HepG2 (cell line): ENCODE measurements around the gene IKZF3. TPM values are rescaled to one million over a fixed set of nuclear protein-coding genes. Genes with fewer than 3 reads are reported as not detected.
A peak's percentile ranks its signal among the peaks of the same experiment; 100 is the strongest.

Experiments
- AHR ChIP-seq: IDR thresholded peaks from 2 replicates; pipeline ENCODE4 v1.6.1; 2018; ENCODE audit warnings: missing genetic modification reagents, missing compliant biosample characterization
- ATF1 ChIP-seq: IDR thresholded peaks from 2 replicates; pipeline ENCODE4 v1.6.1; 2016; ENCODE audit warnings: mild to moderate bottlenecking, control low read depth
- CBX5 ChIP-seq: sonication (generic); formaldehyde crosslinking; IDR thresholded peaks from 2 replicates; pipeline ENCODE4 v1.4.0; 2020; ENCODE audit warnings: missing genetic modification reagents, borderline replicate concordance
- DPF2 ChIP-seq: sonication (generic); formaldehyde crosslinking; IDR thresholded peaks from 2 replicates; pipeline ENCODE4 v1.4.0; 2020; ENCODE audit warnings: mild to moderate bottlenecking, low read depth, missing genetic modification reagents, borderline replicate concordance
- EP300 ChIP-seq, 3 experiments: sonication (generic) in 1 of 3; formaldehyde crosslinking in 1 of 3; IDR thresholded peaks; 2 replicates each; pipeline versions ENCODE4 v1.5.1 to v1.6.1; 2011 to 2020; ENCODE audit warnings: low read depth in 2 of 3, low read length in 2 of 3, borderline replicate concordance in 1 of 3, improper control_type of control experiment in 1 of 3, mild to moderate bottlenecking in 1 of 3, missing genetic modification reagents in 1 of 3, moderate library complexity in 1 of 3
- FOXK1 ChIP-seq: sonication (generic); formaldehyde crosslinking; IDR thresholded peaks from 2 replicates; pipeline ENCODE4 v1.4.0; 2020; ENCODE audit warnings: low read depth, missing genetic modification reagents, borderline replicate concordance
- FOXO1 ChIP-seq: sonication (generic); formaldehyde crosslinking; IDR thresholded peaks from 2 replicates; pipeline ENCODE4 v1.4.0; 2020; ENCODE audit warnings: missing genetic modification reagents
- HMG20A ChIP-seq: IDR thresholded peaks from 2 replicates; pipeline ENCODE4 v1.6.1; 2016; ENCODE audit warnings: borderline replicate concordance
- NBN ChIP-seq: fragments of 450-650 bp; conservative IDR thresholded peaks from 2 replicates; pipeline ENCODE4 v1.6.1; 2017
- ZBTB38 ChIP-seq: sonication (generic); formaldehyde crosslinking; IDR thresholded peaks from 2 replicates; pipeline ENCODE4 v1.5.1; 2020; ENCODE audit warnings: mild to moderate bottlenecking, missing genetic modification reagents
- ZNF547 ChIP-seq: sonication (generic); formaldehyde crosslinking; IDR thresholded peaks from 2 replicates; pipeline ENCODE4 v1.5.1; 2020; ENCODE audit warnings: mild to moderate bottlenecking, missing genetic modification reagents
- ZNF749 ChIP-seq: sonication (generic); formaldehyde crosslinking; IDR thresholded peaks from 2 replicates; pipeline ENCODE4 v1.8.0; 2022; ENCODE audit warnings: mild to moderate bottlenecking, missing genetic modification reagents, moderate library complexity, borderline replicate concordance
- polyA plus RNA-seq, 8 experiments: library from polyadenylated mRNA; depleted of rRNA in 3 of 8; stranded (reverse) in 7 of 8; unstranded in 1 of 8; fragments of >200 nt; fragmentation: Illumina TruSeq in 4 of 8; extraction: Trizol in 4 of 8; gene quantifications; 2 replicates each; pipeline versions ENCODE4 v1.2.1 to v1.2.3, GENCODE V29; 2011 to 2016; ENCODE audit warnings: low read depth in 4 of 8, missing spikeins in 1 of 8, mixed read lengths in 1 of 8; ENCODE audit not compliant: insufficient read depth in 1 of 8
- total RNA-seq, 5 experiments: library from RNA; depleted of rRNA; stranded (reverse); fragments of >200 nt; fragmentation: Illumina TruSeq; extraction: Trizol; gene quantifications; 2 replicates each; pipeline ENCODE4 v1.2.3, GENCODE V29; 2016; ENCODE audit warnings: low read depth in 1 of 5
- TF ChIP-seq, protein P1 (sequence below): sonication (generic); formaldehyde crosslinking; IDR thresholded peaks from 2 replicates; pipeline ENCODE4 v1.5.0; 2020; ENCODE audit warnings: mild to moderate bottlenecking, missing genetic modification reagents
- TF ChIP-seq, protein P2 (sequence below): sonication (generic); formaldehyde crosslinking; IDR thresholded peaks from 2 replicates; pipeline ENCODE4 v1.8.0; 2022; ENCODE audit warnings: missing genetic modification reagents, mild to moderate bottlenecking, moderate library complexity, borderline replicate concordance
- TF ChIP-seq, protein P3 (sequence below): sonication (generic); formaldehyde crosslinking; IDR thresholded peaks from 2 replicates; pipeline ENCODE4 v1.4.0; 2020; ENCODE audit warnings: missing genetic modification reagents, borderline replicate concordance

IKZF3 gene
- total and polyA plus RNA-seq, 2 of the 13 experiments (the other 11 are each of a cell fraction or from before 2014, with no cell fraction given): not detected

DNA sequence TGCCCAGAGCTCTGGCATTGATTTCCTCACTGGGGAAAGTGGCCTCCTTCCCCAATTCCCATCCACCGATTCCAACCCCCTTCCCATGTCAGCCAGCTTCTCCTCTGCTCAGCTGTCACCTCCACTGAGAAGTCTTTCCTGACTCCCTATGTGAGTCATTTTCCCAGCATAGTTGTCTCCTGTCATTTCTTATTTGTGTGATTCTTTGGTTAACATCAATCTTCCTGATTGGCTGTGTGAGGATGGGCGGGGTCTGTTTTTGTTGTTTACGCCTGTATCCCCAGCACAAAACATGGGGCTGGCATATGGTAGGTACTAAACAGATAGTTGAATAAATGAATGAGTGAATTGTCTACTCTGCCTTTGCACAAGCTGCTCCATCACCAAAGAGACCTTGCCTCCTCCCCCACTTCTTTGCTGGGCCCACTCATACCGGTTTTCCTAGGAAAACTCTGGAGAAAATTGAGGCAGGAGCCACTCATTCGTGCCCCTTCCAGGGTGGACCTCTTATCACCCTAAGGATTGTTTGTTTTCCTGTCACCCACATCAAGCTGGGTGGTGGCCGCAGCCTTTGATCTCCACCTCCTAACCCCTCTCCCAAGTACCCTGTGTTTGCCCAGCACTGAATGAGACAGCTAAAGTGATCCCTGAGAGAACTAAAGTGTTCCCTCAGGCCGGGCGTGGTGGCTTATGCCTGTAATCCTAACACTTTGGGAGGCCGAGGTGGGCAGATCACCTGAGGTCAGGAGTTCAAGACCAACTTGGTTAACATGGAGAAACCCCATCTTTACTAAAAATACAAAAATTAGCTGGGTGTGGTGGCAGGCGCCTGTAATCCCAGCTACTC lies 127.6 kb downstream of the IKZF3 start (continued):
- TF ChIP-seq AHR (peak; percentile 46; the same call in 1 of the 2 replicates), HMG20A (CRISPR knock-in tag) (peak; percentile 99), ZNF547 (CRISPR knock-in tag) (peak; percentile 77; the same call in 1 of the 2 replicates), ZBTB38 (CRISPR knock-in tag) (no peak), EP300 (IDR thresholded peaks at IDR 0.05; ENCODE audit: low read depth in 2 of 2, low read length in 2 of 2) (peak in 1 of 2 experiments; percentile 86; a peak in 2 of 4 replicates), EP300 (CRISPR knock-in tag; IDR thresholded peaks at IDR 0.05; ENCODE audit: borderline replicate concordance) (peak; percentile 75; the same call in 1 of the 2 replicates), CBX5 (peak; percentile 39; the same call in 1 of the 2 replicates), ZNF749 (CRISPR knock-in tag) (no peak), FOXO1 (CRISPR knock-in tag) (peak; percentile 80; the same call in 1 of the 2 replicates), DPF2 (peak; percentile 43), ATF1 (CRISPR knock-in tag) (0 out of 2 replicates have a peak, but pooled peaks have one; percentile 37), FOXK1 (CRISPR knock-in tag) (peak; percentile 80; the same call in 1 of the 2 replicates), NBN (no peak)
- TF ChIP-seq, protein P1, sequence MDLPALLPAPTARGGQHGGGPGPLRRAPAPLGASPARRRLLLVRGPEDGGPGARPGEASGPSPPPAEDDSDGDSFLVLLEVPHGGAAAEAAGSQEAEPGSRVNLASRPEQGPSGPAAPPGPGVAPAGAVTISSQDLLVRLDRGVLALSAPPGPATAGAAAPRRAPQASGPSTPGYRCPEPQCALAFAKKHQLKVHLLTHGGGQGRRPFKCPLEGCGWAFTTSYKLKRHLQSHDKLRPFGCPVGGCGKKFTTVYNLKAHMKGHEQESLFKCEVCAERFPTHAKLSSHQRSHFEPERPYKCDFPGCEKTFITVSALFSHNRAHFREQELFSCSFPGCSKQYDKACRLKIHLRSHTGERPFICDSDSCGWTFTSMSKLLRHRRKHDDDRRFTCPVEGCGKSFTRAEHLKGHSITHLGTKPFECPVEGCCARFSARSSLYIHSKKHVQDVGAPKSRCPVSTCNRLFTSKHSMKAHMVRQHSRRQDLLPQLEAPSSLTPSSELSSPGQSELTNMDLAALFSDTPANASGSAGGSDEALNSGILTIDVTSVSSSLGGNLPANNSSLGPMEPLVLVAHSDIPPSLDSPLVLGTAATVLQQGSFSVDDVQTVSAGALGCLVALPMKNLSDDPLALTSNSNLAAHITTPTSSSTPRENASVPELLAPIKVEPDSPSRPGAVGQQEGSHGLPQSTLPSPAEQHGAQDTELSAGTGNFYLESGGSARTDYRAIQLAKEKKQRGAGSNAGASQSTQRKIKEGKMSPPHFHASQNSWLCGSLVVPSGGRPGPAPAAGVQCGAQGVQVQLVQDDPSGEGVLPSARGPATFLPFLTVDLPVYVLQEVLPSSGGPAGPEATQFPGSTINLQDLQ (CRISPR knock-in tag): no peak
- TF ChIP-seq, protein P2, sequence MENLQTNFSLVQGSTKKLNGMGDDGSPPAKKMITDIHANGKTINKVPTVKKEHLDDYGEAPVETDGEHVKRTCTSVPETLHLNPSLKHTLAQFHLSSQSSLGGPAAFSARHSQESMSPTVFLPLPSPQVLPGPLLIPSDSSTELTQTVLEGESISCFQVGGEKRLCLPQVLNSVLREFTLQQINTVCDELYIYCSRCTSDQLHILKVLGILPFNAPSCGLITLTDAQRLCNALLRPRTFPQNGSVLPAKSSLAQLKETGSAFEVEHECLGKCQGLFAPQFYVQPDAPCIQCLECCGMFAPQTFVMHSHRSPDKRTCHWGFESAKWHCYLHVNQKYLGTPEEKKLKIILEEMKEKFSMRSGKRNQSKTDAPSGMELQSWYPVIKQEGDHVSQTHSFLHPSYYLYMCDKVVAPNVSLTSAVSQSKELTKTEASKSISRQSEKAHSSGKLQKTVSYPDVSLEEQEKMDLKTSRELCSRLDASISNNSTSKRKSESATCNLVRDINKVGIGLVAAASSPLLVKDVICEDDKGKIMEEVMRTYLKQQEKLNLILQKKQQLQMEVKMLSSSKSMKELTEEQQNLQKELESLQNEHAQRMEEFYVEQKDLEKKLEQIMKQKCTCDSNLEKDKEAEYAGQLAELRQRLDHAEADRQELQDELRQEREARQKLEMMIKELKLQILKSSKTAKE (CRISPR knock-in tag): peak; percentile 52; the same call in 1 of the 2 replicates
- TF ChIP-seq, protein P3, sequence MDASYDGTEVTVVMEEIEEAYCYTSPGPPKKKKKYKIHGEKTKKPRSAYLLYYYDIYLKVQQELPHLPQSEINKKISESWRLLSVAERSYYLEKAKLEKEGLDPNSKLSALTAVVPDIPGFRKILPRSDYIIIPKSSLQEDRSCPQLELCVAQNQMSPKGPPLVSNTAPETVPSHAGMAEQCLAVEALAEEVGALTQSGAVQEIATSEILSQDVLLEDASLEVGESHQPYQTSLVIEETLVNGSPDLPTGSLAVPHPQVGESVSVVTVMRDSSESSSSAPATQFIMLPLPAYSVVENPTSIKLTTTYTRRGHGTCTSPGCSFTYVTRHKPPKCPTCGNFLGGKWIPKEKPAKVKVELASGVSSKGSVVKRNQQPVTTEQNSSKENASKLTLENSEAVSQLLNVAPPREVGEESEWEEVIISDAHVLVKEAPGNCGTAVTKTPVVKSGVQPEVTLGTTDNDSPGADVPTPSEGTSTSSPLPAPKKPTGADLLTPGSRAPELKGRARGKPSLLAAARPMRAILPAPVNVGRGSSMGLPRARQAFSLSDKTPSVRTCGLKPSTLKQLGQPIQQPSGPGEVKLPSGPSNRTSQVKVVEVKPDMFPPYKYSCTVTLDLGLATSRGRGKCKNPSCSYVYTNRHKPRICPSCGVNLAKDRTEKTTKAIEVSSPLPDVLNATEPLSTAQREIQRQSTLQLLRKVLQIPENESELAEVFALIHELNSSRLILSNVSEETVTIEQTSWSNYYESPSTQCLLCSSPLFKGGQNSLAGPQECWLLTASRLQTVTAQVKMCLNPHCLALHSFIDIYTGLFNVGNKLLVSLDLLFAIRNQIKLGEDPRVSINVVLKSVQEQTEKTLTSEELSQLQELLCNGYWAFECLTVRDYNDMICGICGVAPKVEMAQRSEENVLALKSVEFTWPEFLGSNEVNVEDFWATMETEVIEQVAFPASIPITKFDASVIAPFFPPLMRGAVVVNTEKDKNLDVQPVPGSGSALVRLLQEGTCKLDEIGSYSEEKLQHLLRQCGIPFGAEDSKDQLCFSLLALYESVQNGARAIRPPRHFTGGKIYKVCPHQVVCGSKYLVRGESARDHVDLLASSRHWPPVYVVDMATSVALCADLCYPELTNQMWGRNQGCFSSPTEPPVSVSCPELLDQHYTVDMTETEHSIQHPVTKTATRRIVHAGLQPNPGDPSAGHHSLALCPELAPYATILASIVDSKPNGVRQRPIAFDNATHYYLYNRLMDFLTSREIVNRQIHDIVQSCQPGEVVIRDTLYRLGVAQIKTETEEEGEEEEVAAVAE: peak; percentile 98
